ENCODE results near the gene TPGS1.

DNA sequence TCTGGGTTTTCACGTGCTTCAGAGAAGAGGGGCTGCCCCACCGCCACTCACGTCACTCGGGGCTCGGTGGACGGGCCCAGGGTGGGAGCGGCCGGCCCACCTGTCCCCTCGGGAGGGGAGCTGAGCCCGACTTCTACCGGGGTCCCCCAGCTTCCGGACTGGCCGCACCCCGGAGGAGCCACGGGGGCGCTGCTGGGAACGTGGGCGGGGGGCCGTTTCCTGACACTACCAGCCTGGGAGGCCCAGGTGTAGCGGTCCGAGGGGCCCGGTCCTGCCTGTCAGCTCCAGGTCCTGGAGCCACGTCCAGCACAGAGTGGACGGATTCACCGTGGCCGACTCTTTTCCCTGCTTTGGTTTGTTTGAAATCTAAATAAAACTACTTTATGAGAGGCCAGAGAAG, 34.4 kb downstream of the TPGS1 start:
- TF ChIP-seq, protein P1, sequence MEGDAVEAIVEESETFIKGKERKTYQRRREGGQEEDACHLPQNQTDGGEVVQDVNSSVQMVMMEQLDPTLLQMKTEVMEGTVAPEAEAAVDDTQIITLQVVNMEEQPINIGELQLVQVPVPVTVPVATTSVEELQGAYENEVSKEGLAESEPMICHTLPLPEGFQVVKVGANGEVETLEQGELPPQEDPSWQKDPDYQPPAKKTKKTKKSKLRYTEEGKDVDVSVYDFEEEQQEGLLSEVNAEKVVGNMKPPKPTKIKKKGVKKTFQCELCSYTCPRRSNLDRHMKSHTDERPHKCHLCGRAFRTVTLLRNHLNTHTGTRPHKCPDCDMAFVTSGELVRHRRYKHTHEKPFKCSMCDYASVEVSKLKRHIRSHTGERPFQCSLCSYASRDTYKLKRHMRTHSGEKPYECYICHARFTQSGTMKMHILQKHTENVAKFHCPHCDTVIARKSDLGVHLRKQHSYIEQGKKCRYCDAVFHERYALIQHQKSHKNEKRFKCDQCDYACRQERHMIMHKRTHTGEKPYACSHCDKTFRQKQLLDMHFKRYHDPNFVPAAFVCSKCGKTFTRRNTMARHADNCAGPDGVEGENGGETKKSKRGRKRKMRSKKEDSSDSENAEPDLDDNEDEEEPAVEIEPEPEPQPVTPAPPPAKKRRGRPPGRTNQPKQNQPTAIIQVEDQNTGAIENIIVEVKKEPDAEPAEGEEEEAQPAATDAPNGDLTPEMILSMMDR (IDR thresholded peaks at IDR 0.05), result no peak
- no peak for TF ChIP-seq POLR2A (IDR thresholded peaks at IDR 0.05)

Data from lower leg skin (tissue), 3 donors.